SIG-M5 treated with dmso at 0.1 percent for 504 hours (cell line): ENCODE results near the gene MPZ.
"Not testable (repeated sequence)": the region's sequence is repeated elsewhere in the genome, so short reads cannot be mapped to it uniquely, and the experiment has no call there.

Experiments used
- DNase-seq: peaks from one replicate; lab custom pipeline; 2025; ENCODE audit not compliant: unreplicated experiment; lab: John Stamatoyannopoulos, UW

The MPZ gene

DNA sequence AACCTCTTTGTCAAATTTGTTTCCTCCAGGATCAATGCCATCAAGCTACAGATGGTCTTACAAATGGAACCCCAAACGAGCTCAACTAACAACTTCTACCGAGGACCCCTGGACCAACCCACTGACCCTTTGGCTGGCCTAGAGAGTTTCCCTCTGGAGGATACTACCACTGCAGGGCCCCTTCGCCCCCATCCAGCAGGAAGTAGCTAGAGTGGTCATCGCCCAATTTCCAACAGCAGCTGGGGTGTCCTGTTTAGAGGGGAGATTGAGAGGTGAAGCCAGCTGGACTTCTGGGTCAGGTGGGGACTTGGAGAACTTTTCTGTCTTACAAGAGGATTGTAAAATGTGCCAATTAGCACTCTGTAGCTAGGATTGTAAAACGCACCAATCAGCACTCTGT, 52.7 kb downstream of the MPZ start:
- DNase-seq: not testable (repeated sequence)

DNA sequence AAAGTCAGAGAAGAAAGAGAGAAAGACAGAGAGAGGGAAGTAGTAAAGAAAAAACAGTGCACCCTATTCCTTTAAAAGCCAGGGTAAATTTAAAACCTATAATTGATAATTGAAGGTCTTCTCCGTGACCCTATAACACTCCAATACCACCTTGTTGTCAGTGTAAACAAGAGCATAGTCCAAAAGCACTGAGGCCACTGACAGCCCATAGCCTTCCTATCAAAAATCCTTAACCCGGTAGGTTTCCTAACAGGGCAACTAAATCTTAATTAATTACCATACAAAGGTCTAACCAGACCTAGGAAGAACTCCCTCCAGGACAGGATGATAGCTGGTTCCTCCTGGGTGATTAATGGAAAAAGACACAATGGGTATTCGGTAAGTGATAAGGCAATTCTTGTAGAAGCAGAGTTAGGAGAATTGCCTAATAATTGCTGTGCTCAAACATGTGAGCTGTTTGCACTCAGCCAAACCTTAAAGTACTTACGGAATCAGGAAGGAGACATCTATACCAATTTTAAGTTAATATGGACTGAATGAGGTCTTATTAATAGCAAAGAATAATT, 53.7 kb downstream of the MPZ start:
- not testable (repeated sequence) for DNase-seq

DNA sequence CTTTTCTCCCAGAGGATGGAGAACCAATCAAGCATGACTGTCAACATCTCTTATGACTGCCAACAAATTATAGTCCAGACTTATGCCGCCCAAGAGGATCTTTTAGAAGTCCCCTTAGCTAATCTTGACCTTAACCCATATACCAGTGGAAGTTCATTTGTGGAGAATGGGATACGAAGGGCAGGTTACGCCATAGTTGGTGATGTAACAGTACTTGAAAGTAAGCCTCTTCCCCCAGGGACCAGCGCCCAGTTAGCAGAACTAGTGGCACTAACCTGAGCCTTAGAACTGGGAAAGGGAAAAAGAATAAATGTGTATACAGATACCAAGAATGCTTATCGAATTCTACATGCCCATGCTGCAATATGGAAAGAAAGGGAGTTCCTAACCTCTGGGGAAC, 54.5 kb downstream of the MPZ start:
- DNase-seq: peak; percentile 15
